NB4 (cell line): ENCODE data around the gene TRIM28.

Experiments
- MYC ChIP-seq: IDR thresholded peaks from 2 replicates; pipeline ENCODE4 v1.6.1; 2011; ENCODE audit warnings: low read depth, low read length
- POLR2A ChIP-seq: IDR thresholded peaks from 2 replicates; pipeline ENCODE4 v1.6.1; 2011; ENCODE audit warnings: mild to moderate bottlenecking; ENCODE audit not compliant: insufficient read length; ENCODE audit errors: extremely low read depth
- TF ChIP-seq, protein P1 (sequence below): IDR thresholded peaks from one replicate; pipeline ENCODE4 v1.5.1; 2012; ENCODE audit warnings: low read depth, low read length
- TF ChIP-seq, protein P2 (sequence below): IDR thresholded peaks from 2 replicates; pipeline ENCODE4 v1.6.1; 2011; ENCODE audit warnings: low read depth, low read length

DNA sequence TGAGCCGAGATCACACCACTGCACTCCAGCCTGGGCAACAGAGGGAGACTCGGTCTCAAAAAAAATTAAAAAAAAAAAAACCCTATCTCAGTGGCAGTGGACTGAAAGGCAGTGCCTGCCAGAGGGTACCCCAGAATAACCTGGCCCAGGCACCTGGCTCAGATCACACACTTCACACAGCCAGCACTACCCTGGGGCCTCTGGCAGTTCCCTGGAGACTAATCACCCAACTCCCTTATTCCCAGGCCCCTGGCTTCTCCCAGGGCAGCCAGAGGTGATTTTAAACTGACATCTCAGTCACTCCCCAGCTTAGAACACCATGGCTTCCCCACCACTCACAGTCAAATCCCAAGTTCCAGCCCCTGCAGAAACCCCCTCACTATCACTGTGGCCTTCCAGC lies 28.6 kb upstream of the TRIM28 start:
- TF ChIP-seq, protein P1, sequence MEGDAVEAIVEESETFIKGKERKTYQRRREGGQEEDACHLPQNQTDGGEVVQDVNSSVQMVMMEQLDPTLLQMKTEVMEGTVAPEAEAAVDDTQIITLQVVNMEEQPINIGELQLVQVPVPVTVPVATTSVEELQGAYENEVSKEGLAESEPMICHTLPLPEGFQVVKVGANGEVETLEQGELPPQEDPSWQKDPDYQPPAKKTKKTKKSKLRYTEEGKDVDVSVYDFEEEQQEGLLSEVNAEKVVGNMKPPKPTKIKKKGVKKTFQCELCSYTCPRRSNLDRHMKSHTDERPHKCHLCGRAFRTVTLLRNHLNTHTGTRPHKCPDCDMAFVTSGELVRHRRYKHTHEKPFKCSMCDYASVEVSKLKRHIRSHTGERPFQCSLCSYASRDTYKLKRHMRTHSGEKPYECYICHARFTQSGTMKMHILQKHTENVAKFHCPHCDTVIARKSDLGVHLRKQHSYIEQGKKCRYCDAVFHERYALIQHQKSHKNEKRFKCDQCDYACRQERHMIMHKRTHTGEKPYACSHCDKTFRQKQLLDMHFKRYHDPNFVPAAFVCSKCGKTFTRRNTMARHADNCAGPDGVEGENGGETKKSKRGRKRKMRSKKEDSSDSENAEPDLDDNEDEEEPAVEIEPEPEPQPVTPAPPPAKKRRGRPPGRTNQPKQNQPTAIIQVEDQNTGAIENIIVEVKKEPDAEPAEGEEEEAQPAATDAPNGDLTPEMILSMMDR, result no peak
- TF ChIP-seq POLR2A (no peak), MYC (no peak)
- TF ChIP-seq, protein P2, sequence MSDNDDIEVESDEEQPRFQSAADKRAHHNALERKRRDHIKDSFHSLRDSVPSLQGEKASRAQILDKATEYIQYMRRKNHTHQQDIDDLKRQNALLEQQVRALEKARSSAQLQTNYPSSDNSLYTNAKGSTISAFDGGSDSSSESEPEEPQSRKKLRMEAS, result no peak
